GM12801 (cell line): Measurements from ENCODE around the gene SLC39A10.

Experiments used
- CTCF ChIP-seq: IDR thresholded peaks from one replicate; pipeline ENCODE4 v1.5.1; 2011; ENCODE audit warnings: control low read depth; ENCODE audit not compliant: insufficient read length; ENCODE audit errors: extremely low read depth

The SLC39A10 gene

DNA sequence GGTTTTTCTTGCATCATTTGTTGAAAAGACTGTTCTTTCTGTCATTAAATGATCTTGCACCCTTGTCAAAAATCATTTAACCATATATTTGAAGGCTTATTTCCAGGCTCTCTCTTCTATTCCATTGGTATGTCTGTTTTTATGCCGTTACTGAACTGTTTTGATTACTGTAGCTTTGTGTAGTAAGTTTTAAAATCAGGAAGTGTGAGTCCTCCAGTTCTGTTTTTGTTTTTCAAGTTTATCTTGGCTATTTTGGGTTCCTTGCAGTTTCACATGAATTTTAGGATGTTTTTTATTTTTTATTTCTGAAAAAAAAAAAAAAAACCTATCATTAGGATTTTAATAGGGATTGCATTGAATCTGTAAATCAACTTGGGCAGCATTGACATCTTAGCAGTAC, 39.0 kb downstream of the SLC39A10 start:
- TF ChIP-seq CTCF, result no peak

- no peak for TF ChIP-seq CTCF
Measured at GRCh38 chr2:195697681-195698220, 40.7 kb downstream of the SLC39A10 start.

DNA sequence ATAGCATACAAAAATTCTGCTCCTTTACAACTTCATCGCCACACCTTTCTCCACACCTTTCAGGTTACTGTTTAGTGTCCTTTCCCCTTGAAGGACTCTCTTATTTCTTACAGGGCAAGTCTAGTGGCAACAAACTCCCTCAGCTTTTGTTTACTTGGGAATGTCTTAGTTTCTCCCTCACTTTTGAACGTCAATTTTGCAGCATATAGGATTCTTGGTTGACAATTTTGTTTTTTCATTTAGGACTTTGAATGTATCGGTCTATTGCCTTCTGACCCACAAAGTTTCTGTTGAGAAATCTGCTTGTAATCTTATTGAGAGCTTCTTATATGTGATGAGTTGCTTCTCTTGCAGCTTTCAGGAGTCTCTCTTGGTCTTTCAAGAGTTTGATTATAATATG, 43.5 kb downstream of the SLC39A10 start:
- no peak for TF ChIP-seq CTCF

GRCh38 chr2:195706161-195706900, 49.3 kb downstream of the SLC39A10 start:
- no peak for TF ChIP-seq CTCF

DNA sequence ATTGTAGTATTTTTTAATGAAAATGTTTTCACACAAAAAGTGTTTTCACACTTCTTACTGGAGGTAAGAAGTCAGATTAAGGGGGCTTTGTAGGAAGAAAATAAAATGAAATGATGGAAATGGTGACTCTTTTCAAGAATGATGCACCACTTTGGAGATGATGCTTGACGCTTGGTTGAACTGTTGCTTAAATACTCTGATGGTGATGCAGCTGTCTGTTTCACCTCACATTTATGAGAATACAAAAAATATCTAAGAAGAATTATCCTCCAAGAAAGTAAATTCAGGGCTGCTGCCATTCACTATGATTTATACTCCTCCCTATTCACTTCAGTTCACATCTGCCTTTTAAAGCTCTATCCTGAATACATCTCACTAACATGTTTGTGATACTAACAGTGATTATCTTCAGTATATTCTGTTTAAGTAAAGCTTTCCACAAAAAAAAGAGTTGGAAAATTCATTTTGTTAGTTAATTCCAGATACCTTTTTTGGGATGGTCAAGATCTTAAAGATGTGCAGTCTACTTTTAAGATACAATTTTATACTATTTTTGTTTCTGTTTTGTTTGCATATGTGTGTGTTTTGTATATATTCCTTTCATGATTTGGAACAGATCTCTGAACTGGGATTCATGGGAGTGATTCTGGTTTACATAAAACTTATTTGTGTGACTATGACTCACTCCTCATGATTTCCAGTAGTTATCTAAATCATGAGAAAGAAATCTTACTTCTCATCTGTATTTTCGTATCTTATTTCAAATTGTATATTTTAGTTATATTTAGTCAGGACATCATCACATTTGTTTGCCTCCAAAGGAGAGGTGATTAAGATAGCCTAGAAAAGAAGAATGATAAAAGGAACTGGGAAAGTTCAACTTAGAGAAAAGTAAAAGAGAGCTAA, 53.1 kb downstream of the SLC39A10 start:
- no peak for TF ChIP-seq CTCF

- TF ChIP-seq CTCF, result no peak
Measured at GRCh38 chr2:195711478-195711877, 54.5 kb downstream of the SLC39A10 start.

DNA sequence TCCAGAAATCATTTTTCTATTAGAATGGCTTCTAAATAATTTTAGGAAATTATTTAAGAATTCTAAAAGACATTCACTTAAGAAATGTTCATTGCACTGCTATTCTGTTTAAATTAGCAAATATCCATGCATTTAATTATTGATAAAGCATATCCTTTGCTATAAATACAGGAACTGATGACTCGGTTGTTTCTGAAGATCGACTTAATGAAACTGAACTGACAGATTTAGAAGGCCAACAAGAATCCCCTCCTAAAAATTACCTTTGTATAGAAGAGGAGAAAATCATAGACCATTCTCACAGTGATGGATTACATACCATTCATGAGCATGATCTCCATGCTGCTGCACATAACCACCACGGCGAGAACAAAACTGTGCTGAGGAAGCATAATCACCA, 59.4 kb downstream of the SLC39A10 start:
- TF ChIP-seq CTCF, result no peak
